Activated CD8-positive, alpha-beta T cell treated with anti-CD3 and anti-CD28 coated beads for 36 hours (primary cell): ENCODE measurements around the gene ITGA1. TPM values are rescaled to one million over a fixed set of nuclear protein-coding genes. Genes with fewer than 3 reads are reported as not detected.

Experiments used
- ATAC-seq: fragments of 200-7000 bp; cut with Tn5 transposase; one replicate; pipeline ENCODE4 v1.10.0; 2021; ENCODE audit warnings: mild to moderate bottlenecking, moderate library complexity
- CTCF ChIA-PET: fragments of 350-600 bp; sonication (Branson Sonifier 250); formaldehyde crosslinking; loops from one replicate; lab custom pipeline; 2021; ENCODE audit warnings: antibody characterized with exemption; lab: Charles Lee
- POLR2A ChIA-PET: fragments of 350-600 bp; sonication (Branson Sonifier 250); formaldehyde crosslinking; loops from one replicate; lab custom pipeline; 2021; ENCODE audit warnings: antibody characterized with exemption; lab: Charles Lee
- DNase-seq: peaks from one replicate; pipeline ENCODE4 v3.0.0-alpha.2; 2020
- H3K27ac Mint-ChIP-seq: one replicate; pipeline ENCODE4 v1.8.0; 2021; ENCODE audit warnings: mild to moderate bottlenecking, mixed read lengths
- H3K27me3 Mint-ChIP-seq: one replicate; pipeline ENCODE4 v1.8.0; 2021; ENCODE audit warnings: mixed read lengths
- H3K36me3 Mint-ChIP-seq: one replicate; pipeline ENCODE4 v1.8.0; 2021; ENCODE audit warnings: low read depth, mixed read lengths
- H3K4me1 Mint-ChIP-seq: one replicate; pipeline ENCODE4 v1.8.0; 2021; ENCODE audit warnings: low read depth, mixed read lengths
- H3K4me3 Mint-ChIP-seq: one replicate; pipeline ENCODE4 v1.8.0; 2021; ENCODE audit warnings: mild to moderate bottlenecking, moderate library complexity, mixed read lengths
- H3K9me3 Mint-ChIP-seq: one replicate; pipeline ENCODE4 v1.8.0; 2021; ENCODE audit warnings: mixed read lengths
- CTCF ChIP-seq: fragments of 200-600 bp; IDR thresholded peaks from one replicate; pipeline ENCODE4 v1.8.0; 2022; ENCODE audit warnings: antibody characterized with exemption, mild to moderate bottlenecking
- intact Hi-C: fragments of 100-400 bp; cut with micrococcal nuclease; formaldehyde crosslinking; loops from one replicate; pipeline ENCODE4 v1.10.0; 2022
- total RNA-seq, 2 experiments: library from RNA; stranded (reverse); gene quantifications; one replicate each; pipeline ENCODE4 v1.2.3, GENCODE V29; 2021

Gene ITGA1
- total RNA-seq, 2 experiments from 2014 or later = 5.1 to 6.0 TPM

- Mint-ChIP-seq H3K27me3 (no peaks in the 10 kb centered on the region), H3K9me3 (peaks cover 9% of the 10 kb centered on the region), H3K36me3 (peaks cover 7% of the 10 kb centered on the region), H3K4me1 (peaks cover 21% of the 10 kb centered on the region), H3K27ac (no peak overlapping the region), H3K4me3 (no peak overlapping the region)
- ChIA-PET POLR2A (interaction anchor here (1.1 to 1.3 kb wide), 2 partner anchors 16 to 41 kb away, joined by 3 read pairs; no protein-coding TSS in a partner anchor), CTCF (interaction anchor here (1.2 kb wide), 1 partner anchor 12 kb away, joined by 4 read pairs; no protein-coding TSS in a partner anchor)
- no peak for TF ChIP-seq CTCF
- DNase-seq (no peak), ATAC-seq (no peak)
- intact Hi-C loops = no loop called here
Observed at GRCh38 chr5:52759331-52759730, 28.4 kb upstream of the ITGA1 start.

GRCh38 chr5:52760695-52761366 is 26.9 kb upstream of the ITGA1 start:
- CTCF ChIA-PET = interaction anchor here (1.2 kb wide), 1 partner anchor 27 kb away, joined by 3 read pairs; the partner anchor contains the start of genes ITGA1 and PELO
- ATAC-seq (peak; percentile 60), DNase-seq (peak; percentile 19)
- H3K4me3 Mint-ChIP-seq = no peak overlapping the region
- no peaks in the 10 kb centered on the region for H3K27me3 Mint-ChIP-seq
- H3K9me3 Mint-ChIP-seq = peaks cover 9% of the 10 kb centered on the region
- intact Hi-C loops = no loop called here
- no peak for TF ChIP-seq CTCF
- POLR2A ChIA-PET = no interaction called here
- H3K4me1 Mint-ChIP-seq = peaks cover 21% of the 10 kb centered on the region
- peaks cover 7% of the 10 kb centered on the region for H3K36me3 Mint-ChIP-seq
- no peak overlapping the region for H3K27ac Mint-ChIP-seq

GRCh38 chr5:52767217-52767743 is 20.4 kb upstream of the ITGA1 start:
- peak; percentile 9 for ATAC-seq
- TF ChIP-seq CTCF = no peak
- no peak overlapping the region for H3K4me3 Mint-ChIP-seq
- ChIA-PET POLR2A (interaction anchor here (1.2 to 1.3 kb wide), 2 partner anchors 33 to 42 kb away, joined by 3 read pairs; no protein-coding TSS in a partner anchor), CTCF (no interaction called here)
- peaks cover 41% of the 10 kb centered on the region for H3K4me1 Mint-ChIP-seq
- peaks cover 4% of the 10 kb centered on the region for H3K36me3 Mint-ChIP-seq
- intact Hi-C loops = no loop called here
- DNase-seq = no peak
- peaks cover 6% of the 10 kb centered on the region for H3K9me3 Mint-ChIP-seq
- no peak overlapping the region for H3K27ac Mint-ChIP-seq
- H3K27me3 Mint-ChIP-seq = no peaks in the 10 kb centered on the region

- Mint-ChIP-seq H3K4me3 (no peak overlapping the region), H3K9me3 (peaks cover 6% of the 10 kb centered on the region), H3K27ac (no peak overlapping the region), H3K36me3 (peaks cover 4% of the 10 kb centered on the region), H3K4me1 (peaks cover 48% of the 10 kb centered on the region), H3K27me3 (no peaks in the 10 kb centered on the region)
- DNase-seq (no peak), ATAC-seq (no peak)
- ChIA-PET CTCF (no interaction called here), POLR2A (interaction anchor here (1.2 to 1.3 kb wide), 2 partner anchors 32 to 43 kb away, joined by 3 read pairs; no protein-coding TSS in a partner anchor)
- no peak for TF ChIP-seq CTCF
- intact Hi-C loops = no loop called here
Observed at GRCh38 chr5:52767766-52768480, 19.8 kb upstream of the ITGA1 start.
